Measurements from ENCODE around the gene ARX. TPM values are rescaled to one million over a fixed set of nuclear protein-coding genes. Genes with fewer than 3 reads are reported as not detected.

ARX gene
- total RNA-seq, 2 donors from 2014 or later, result 0.09 to 9.3 TPM

GRCh38 chrX:24993879-24994278, 21.9 kb downstream of the ARX start:
- H3K36me3 ChIP-seq, result no peaks in the 10 kb centered on the region
- no peaks in the 10 kb centered on the region for H3K27me3 ChIP-seq (replicated peaks; ENCODE audit: insufficient read depth)
- H3K4me3 ChIP-seq, result no peak overlapping the region
- 96% methylated on average over 8 of the region's 8 CpGs for WGBS
- no peak overlapping the region for H3K27ac ChIP-seq
- no peak for DNase-seq (ENCODE audit: low spot score)
- TF ChIP-seq POLR2A (IDR thresholded peaks at IDR 0.05), result no peak
- TF ChIP-seq, protein P1, sequence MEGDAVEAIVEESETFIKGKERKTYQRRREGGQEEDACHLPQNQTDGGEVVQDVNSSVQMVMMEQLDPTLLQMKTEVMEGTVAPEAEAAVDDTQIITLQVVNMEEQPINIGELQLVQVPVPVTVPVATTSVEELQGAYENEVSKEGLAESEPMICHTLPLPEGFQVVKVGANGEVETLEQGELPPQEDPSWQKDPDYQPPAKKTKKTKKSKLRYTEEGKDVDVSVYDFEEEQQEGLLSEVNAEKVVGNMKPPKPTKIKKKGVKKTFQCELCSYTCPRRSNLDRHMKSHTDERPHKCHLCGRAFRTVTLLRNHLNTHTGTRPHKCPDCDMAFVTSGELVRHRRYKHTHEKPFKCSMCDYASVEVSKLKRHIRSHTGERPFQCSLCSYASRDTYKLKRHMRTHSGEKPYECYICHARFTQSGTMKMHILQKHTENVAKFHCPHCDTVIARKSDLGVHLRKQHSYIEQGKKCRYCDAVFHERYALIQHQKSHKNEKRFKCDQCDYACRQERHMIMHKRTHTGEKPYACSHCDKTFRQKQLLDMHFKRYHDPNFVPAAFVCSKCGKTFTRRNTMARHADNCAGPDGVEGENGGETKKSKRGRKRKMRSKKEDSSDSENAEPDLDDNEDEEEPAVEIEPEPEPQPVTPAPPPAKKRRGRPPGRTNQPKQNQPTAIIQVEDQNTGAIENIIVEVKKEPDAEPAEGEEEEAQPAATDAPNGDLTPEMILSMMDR (IDR thresholded peaks at IDR 0.05), result no peak
- TF ChIP-seq POLR2AphosphoS5 (IDR thresholded peaks at IDR 0.05), result no peak
- intact Hi-C loops (cut with DNase I), result no loop called here
- no peaks in the 10 kb centered on the region for H3K9me3 ChIP-seq
- no peaks in the 10 kb centered on the region for H3K4me1 ChIP-seq (replicated peaks)

DNA sequence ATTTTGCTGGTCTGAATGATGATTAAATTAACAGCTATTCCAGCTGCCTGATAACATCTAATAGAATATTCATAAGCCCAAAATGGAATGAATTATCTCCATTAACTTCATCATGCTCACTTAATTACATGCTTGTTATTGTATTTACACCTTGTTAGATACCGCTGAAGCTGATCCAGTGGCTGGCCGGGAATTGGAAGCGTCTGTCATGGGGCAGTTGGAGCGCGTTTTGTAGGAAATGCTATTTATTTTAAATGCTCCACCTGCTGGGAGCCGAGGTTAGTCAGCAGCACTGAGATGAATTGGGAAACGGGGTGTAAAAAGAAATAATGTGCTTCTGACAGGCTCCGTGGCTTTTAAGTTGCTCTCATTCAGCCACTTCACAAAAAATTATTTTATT, 25.2 kb downstream of the ARX start:
- Histone ChIP-seq H3K27me3 (replicated peaks; ENCODE audit: insufficient read depth) (no peaks in the 10 kb centered on the region), H3K9me3 (no peaks in the 10 kb centered on the region), H3K4me1 (replicated peaks) (no peaks in the 10 kb centered on the region), H3K36me3 (no peaks in the 10 kb centered on the region), H3K4me3 (no peak overlapping the region), H3K27ac (no peak overlapping the region)
- TF ChIP-seq POLR2AphosphoS5 (IDR thresholded peaks at IDR 0.05), result no peak
- TF ChIP-seq, protein P1 (IDR thresholded peaks at IDR 0.05), result no peak
- no peak for TF ChIP-seq POLR2A (IDR thresholded peaks at IDR 0.05)
- 81% methylated on average over 8 of the region's 8 CpGs for WGBS
- intact Hi-C loops (cut with DNase I), result no loop called here
- no peak for DNase-seq (ENCODE audit: low spot score)

DNA sequence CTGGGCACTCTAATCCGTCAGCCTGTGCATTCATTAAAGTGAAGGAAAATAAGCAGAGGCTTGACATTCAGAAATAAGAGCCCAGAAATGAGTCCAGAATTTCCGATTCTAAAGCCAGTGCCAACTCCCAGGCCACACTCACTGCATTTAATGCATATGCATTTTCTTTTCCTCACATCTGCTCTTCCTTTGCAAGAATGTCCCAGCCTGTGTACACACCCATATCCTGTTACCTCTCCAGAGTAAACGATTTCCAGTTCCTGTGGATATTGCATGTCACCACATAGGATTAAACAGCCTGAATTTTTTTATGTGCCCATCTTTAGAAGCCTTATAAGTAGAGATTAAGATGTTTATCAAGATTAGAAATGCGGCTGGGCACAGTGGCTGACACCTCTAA, 27.5 kb downstream of the ARX start:
- H3K27me3 ChIP-seq (replicated peaks; ENCODE audit: insufficient read depth), result no peaks in the 10 kb centered on the region
- TF ChIP-seq POLR2A (IDR thresholded peaks at IDR 0.05) (no peak), POLR2AphosphoS5 (IDR thresholded peaks at IDR 0.05) (no peak)
- TF ChIP-seq, protein P1 (IDR thresholded peaks at IDR 0.05), result no peak
- H3K27ac ChIP-seq, result no peak overlapping the region
- no peak for DNase-seq (ENCODE audit: low spot score)
- intact Hi-C loops (cut with DNase I), result no loop called here
- no peaks in the 10 kb centered on the region for H3K4me1 ChIP-seq (replicated peaks)
- H3K9me3 ChIP-seq, result no peaks in the 10 kb centered on the region
- WGBS, result 71% methylated on average over 4 of the region's 4 CpGs
- H3K36me3 ChIP-seq, result no peaks in the 10 kb centered on the region
- H3K4me3 ChIP-seq, result no peak overlapping the region

GRCh38 chrX:24987731-24988130, 28.0 kb downstream of the ARX start:
- TF ChIP-seq, protein P1 (IDR thresholded peaks at IDR 0.05), result no peak
- TF ChIP-seq POLR2A (IDR thresholded peaks at IDR 0.05) (no peak), POLR2AphosphoS5 (IDR thresholded peaks at IDR 0.05) (no peak)
- WGBS, result 90% methylated on average over 4 of the region's 4 CpGs
- intact Hi-C loops (cut with DNase I), result no loop called here

GRCh38 chrX:24985120-24985519, 30.6 kb downstream of the ARX start:
- no peaks in the 10 kb centered on the region for H3K27me3 ChIP-seq (replicated peaks; ENCODE audit: insufficient read depth)
- H3K27ac ChIP-seq, result no peak overlapping the region
- intact Hi-C loops (cut with DNase I), result no loop called here
- WGBS, result 100% methylated on average over 1 of the region's 1 CpG
- H3K9me3 ChIP-seq, result no peaks in the 10 kb centered on the region
- no peak overlapping the region for H3K4me3 ChIP-seq
- no peaks in the 10 kb centered on the region for H3K4me1 ChIP-seq (replicated peaks)
- DNase-seq (ENCODE audit: low spot score), result no peak
- TF ChIP-seq, protein P1 (IDR thresholded peaks at IDR 0.05), result no peak
- TF ChIP-seq POLR2AphosphoS5 (IDR thresholded peaks at IDR 0.05) (no peak), POLR2A (IDR thresholded peaks at IDR 0.05) (no peak)
- no peaks in the 10 kb centered on the region for H3K36me3 ChIP-seq

More at GRCh38 chrX:24987731-24988130, 28.0 kb downstream of the ARX start:
- Histone ChIP-seq H3K4me3 (no peak overlapping the region), H3K27me3 (replicated peaks; ENCODE audit: insufficient read depth) (no peaks in the 10 kb centered on the region), H3K9me3 (no peaks in the 10 kb centered on the region), H3K27ac (no peak overlapping the region), H3K4me1 (replicated peaks) (no peaks in the 10 kb centered on the region), H3K36me3 (no peaks in the 10 kb centered on the region)
- no peak for DNase-seq (ENCODE audit: low spot score)
